ENCODE measurements around the gene CCL22. TPM values are rescaled to one million over a fixed set of nuclear protein-coding genes. Genes with fewer than 3 reads are reported as not detected.
"Not testable (repeated sequence)": the region's sequence is repeated elsewhere in the genome, so short reads cannot be mapped to it uniquely, and the experiment has no call there.

Gene CCL22
- total and polyA plus RNA-seq, 12 donors = 0.07 to 0.60 TPM; not detected in 10

GRCh38 chr16:57372372-57373116, 14.0 kb downstream of the CCL22 start, which contains the start of gene CX3CL1:
Gene CX3CL1 (plus strand): TSS chr16:57372490. CDS start chr16:57372569, 79 bp downstream.
- peak; percentile 64 to 83 for DNase-seq
- H3K4me1 ChIP-seq = peaks cover 0 to 59% (median 25%) of the 10 kb centered on the region in 9 donors
- no peaks in the 10 kb centered on the region for H3K36me3 ChIP-seq
- H3K9me3 ChIP-seq = no peaks in the 10 kb centered on the region
- H3K27ac ChIP-seq = peak within 1 kb of the TSS; percentile 72 to 97 (median 94)
- intact Hi-C loops (cut with DNase I) = loop anchor here in 6 of 10 donors (1.0 to 5.0 kb wide), 7 partner anchors 38 to 72 kb away; no protein-coding TSS in a partner anchor
- WGBS, 2 donors = 10 to 15% methylated on average over 23 of the region's 23 CpGs
- TF ChIP-seq CTCF (IDR thresholded peaks at IDR 0.05) = peak in 7 of 9 donors; percentile 24 to 64 (median 39)
- peak within 1 kb of the TSS; percentile 42 to 83 (median 70) for H3K4me3 ChIP-seq
- no peaks in the 10 kb centered on the region for H3K27me3 ChIP-seq
- ATAC-seq = peak; percentile 70 to 95 (median 89)

DNA sequence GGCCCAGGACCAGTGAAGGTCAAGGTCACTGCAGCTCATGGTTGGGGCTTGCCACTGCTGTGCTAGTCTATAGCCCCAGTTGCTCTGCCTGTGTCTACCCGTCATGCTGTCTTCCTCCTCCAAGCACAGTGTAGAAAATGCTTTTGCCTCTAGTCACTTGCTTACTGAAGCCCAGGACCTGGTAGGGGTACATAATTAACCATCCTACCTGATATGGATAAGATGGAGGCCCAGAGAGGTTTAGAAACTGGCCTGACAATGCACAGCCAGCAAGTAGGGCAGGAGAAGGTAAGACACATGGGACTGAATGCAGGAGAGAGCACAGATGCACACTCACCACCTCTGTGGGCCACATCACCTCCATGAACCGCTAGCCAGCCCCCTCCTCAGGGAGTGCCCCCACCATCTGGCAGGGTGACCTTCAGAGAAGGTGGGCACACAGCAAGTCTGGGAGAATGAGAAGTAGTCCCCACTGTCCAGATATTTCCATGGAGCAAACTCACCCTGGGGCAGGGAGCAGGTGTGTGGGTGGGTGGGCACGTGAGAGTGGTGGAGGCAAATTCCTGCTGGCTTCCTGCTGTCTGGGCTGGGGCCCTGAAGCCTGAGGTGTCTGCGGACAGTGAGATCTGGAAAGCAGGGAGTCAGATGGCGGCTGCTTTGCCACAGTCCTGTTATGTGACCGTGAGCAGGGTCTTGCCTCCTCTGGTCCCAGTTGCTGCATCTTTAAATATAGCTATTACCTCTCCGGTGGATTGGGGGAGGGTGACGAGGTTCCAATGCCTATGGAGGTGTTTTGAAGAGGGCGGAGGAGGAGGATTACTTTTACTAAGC, 14.7 kb downstream of the CCL22 start:
- no peak for TF ChIP-seq CTCF (IDR thresholded peaks at IDR 0.05)
- H3K4me3 ChIP-seq = peak overlapping the region; percentile 42 to 83 (median 70)
- peaks cover 0 to 59% (median 29%) of the 10 kb centered on the region in 9 donors for H3K4me1 ChIP-seq
- intact Hi-C loops (cut with DNase I) = loop anchor here in 6 of 10 donors (2.0 to 5.0 kb wide), 6 partner anchors 39 to 71 kb away; no protein-coding TSS in a partner anchor
- 58 to 62% methylated on average over 9 of the region's 9 CpGs for WGBS, 2 donors
- no peaks in the 10 kb centered on the region for H3K27me3 ChIP-seq
- DNase-seq (no peak), ATAC-seq (peak in 5 of 8 donors; percentile 5 to 25 (median 16))
- peaks cover 0 to 2% (median 0%) of the 10 kb centered on the region in 9 donors for H3K36me3 ChIP-seq
- H3K27ac ChIP-seq = peak overlapping the region; percentile 72 to 97 (median 94)
- no peaks in the 10 kb centered on the region for H3K9me3 ChIP-seq

DNA sequence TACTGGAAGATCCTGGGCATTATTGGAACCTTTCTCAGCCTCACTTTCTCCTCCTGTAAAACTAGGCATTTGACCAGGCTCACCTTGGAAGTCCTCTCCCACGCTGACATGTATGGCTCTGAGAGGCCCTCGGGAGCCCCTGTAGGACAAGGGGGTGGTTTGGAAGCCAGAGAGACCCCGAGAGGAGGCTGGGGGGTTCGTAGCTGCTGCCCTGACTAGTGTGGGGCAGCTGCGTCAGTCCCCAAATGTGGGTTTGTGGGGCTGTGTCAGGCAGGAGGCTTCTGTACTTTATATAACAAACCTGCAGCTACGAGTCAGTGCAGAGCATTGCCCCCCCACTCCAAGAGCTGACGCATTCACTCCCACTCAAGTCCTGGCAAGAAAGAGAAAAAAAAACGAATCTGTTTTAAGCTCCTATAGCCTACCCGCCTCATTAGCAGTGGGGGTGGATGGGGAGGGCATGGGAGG, 15.5 kb downstream of the CCL22 start:
- Histone ChIP-seq H3K27ac (peak overlapping the region; percentile 72 to 97 (median 94)), H3K4me1 (peaks cover 0 to 64% (median 31%) of the 10 kb centered on the region in 9 donors), H3K36me3 (peaks cover 0 to 8% (median 0%) of the 10 kb centered on the region in 9 donors), H3K4me3 (peak overlapping the region; percentile 42 to 83 (median 70)), H3K27me3 (no peaks in the 10 kb centered on the region), H3K9me3 (no peaks in the 10 kb centered on the region)
- intact Hi-C loops (cut with DNase I) = loop anchor here in 5 of 10 donors (5.0 kb wide), 3 partner anchors 43 to 72 kb away; no protein-coding TSS in a partner anchor
- no peak for DNase-seq
- no peak for TF ChIP-seq CTCF (IDR thresholded peaks at IDR 0.05)
- 51 to 55% methylated on average over 9 of the region's 9 CpGs for WGBS, 2 donors
- ATAC-seq = peak in 4 of 8 donors; percentile 2 to 21 (median 18)

DNA sequence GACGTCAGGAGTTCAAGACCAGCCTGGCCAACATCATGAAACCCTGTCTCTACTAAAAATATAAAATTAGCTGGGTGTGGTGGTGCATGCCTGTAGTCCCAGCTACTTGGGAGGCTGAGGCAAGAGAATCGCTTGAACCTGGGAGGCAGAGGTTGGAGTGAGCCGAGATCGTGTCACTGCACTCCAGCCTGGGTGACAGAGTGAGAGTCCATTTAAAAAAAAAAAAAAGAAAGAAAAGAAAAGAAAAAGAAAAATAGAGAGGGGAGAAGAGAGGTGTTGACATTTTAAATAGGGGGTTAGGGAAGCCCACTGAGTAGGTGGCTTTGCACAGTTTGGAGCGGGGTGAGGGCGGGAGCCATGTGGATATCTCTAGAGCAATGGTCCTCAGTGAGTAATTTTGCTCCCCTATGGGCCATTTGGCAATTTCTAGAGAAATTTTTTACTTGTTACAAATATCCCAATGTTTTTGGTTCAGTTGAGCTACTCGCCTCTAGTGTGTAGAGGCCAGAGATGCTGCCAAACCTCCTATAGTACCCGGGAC, 16.4 kb downstream of the CCL22 start:
- Histone ChIP-seq H3K4me3 (peak overlapping the region in 8 of 10 donors; percentile 55 to 83 (median 70)), H3K27ac (peak overlapping the region in 5 of 10 donors; percentile 22 to 97 (median 95)), H3K4me1 (peaks cover 6 to 73% (median 38%) of the 10 kb centered on the region in 9 donors), H3K36me3 (peaks cover 0 to 16% (median 0%) of the 10 kb centered on the region in 9 donors)
- H3K27me3 ChIP-seq, DNase-seq, H3K9me3 ChIP-seq, ATAC-seq: not testable (repeated sequence)
- intact Hi-C loops (cut with DNase I) = loop anchor here in 5 of 10 donors (5.0 kb wide), 3 partner anchors 42 to 73 kb away; no protein-coding TSS in a partner anchor
- 78 to 86% methylated on average over 8 of the region's 8 CpGs for WGBS, 2 donors
